ENCODE results near the gene ELK4. TPM values are rescaled to one million over a fixed set of nuclear protein-coding genes. Genes with fewer than 3 reads are reported as not detected.

ELK4 gene
- polyA plus RNA-seq, 1 donor: 26.8 TPM

GRCh38 chr1:205567716-205568115, 64.1 kb downstream of the ELK4 start:
- DNase-seq: no peak

GRCh38 chr1:205565799-205566198, 66.0 kb downstream of the ELK4 start:
- DNase-seq: no peak

GRCh38 chr1:205563927-205564441, 67.8 kb downstream of the ELK4 start:
- no peak for DNase-seq

GRCh38 chr1:205561501-205562203, 70.2 kb downstream of the ELK4 start:
- DNase-seq: no peak

Other genes with a start within 250 kb of the ELK4 start
- gene LEMD1, start 210.0 kb downstream of the ELK4 start, polyA plus RNA-seq (ENCODE audit: insufficient read length): 3.9 TPM
- gene BLACAT1, start 176.0 kb downstream of the ELK4 start, polyA plus RNA-seq (ENCODE audit: insufficient read length): 3.6 TPM
- gene CDK18, start 127.3 kb downstream of the ELK4 start, polyA plus RNA-seq (ENCODE audit: insufficient read length): 27.1 TPM
- 8.8 TPM for gene SLC45A3, start 48.5 kb upstream of the ELK4 start, polyA plus RNA-seq (ENCODE audit: insufficient read length)
- gene NUCKS1, start 118.2 kb upstream of the ELK4 start, polyA plus RNA-seq (ENCODE audit: insufficient read length): 483 TPM
- 38.9 TPM for gene RAB29, start 143.5 kb upstream of the ELK4 start, polyA plus RNA-seq (ENCODE audit: insufficient read length)
- 35.4 TPM for gene SLC41A1, start 181.2 kb upstream of the ELK4 start, polyA plus RNA-seq (ENCODE audit: insufficient read length)
- 0.88 TPM for gene PM20D1, start 218.1 kb upstream of the ELK4 start, polyA plus RNA-seq (ENCODE audit: insufficient read length)

Data from left kidney (tissue), 2 donors.